GM18861 (cell line): ENCODE measurements around the gene PPM1M.

Experiments
- ATAC-seq: cut with Tn5 transposase; IDR thresholded peaks from one replicate; pipeline ENCODE4 v1.9.1; 2021; ENCODE audit not compliant: unreplicated experiment

PPM1M gene

GRCh38 chr3:52294320-52295150 is 49.0 kb downstream of the PPM1M start:
- ATAC-seq, result no peak

- no peak for ATAC-seq
Measured at GRCh38 chr3:52295671-52296208, 50.2 kb downstream of the PPM1M start.

- no peak for ATAC-seq
Measured at GRCh38 chr3:52297242-52298148, 51.9 kb downstream of the PPM1M start.

- ATAC-seq, result no peak
Measured at GRCh38 chr3:52298149-52299098, 52.9 kb downstream of the PPM1M start.

GRCh38 chr3:52299247-52299878 is 53.8 kb downstream of the PPM1M start:
- ATAC-seq, result no peak
